GM21576 (cell line): Measurements from ENCODE around the gene INHBC.
"Not testable (repeated sequence)": the region's sequence is repeated elsewhere in the genome, so short reads cannot be mapped to it uniquely, and the experiment has no call there.

ENCODE experiments used
- ATAC-seq: cut with Tn5 transposase; IDR thresholded peaks from one replicate; pipeline ENCODE4 v1.9.1; 2021; ENCODE audit warnings: mild to moderate bottlenecking, moderate library complexity; ENCODE audit not compliant: unreplicated experiment

Gene INHBC

GRCh38 chr12:57434517-57435223, at the start of gene INHBC:
Gene INHBC (plus strand): TSS chr12:57434784. CDS start chr12:57434887, 103 bp downstream.
- no peak for ATAC-seq

DNA sequence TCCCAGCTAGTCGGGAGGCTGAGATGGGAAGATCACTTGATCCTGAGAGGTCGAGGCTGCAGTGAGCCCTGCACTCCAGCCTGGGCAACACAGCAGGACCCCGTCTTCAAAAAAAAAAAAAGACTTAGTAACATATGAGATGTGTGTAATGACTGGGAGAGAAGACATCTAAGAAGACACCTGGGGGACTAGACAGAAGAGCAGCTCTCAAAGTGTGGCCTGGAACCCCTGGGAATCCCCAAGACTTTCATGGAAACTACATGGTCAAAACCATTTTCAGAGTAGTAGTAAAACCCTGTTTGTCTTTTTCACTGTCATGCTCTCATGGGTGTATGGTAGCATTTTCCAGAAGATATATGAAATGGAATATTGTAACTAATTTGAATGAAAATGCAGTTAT, 49.0 kb upstream of the INHBC start:
- no peak for ATAC-seq

DNA sequence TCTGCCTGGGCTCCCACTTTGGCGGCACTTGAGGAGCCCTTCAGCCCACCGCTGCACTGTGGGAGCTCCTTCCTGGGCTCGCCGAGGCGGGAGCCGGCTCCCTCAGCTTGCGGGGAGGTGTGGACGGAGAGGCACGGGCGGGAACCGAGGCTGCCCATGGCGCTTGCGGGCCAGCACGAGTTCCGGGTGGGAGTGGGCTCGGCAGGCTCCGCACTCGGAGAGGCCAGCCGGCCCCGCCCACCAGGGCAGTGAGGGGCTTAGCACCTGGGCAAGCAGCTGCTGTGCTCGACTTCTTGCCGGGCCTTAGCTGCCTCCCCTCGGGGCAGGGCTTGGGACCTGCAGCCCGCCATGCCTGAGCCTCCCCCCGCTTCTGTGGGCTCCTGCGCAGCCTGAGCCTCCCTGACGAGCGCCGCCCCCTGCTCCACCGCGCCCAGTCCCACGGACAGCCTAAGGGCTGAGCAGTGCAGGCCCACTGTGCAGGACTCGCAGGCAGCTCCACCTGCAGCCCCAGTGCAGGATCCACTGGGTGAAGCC, 48.3 kb upstream of the INHBC start:
- ATAC-seq: no peak

GRCh38 chr12:57388425-57388824, 46.2 kb upstream of the INHBC start:
- no peak for ATAC-seq

GRCh38 chr12:57389033-57389432, 45.6 kb upstream of the INHBC start:
- ATAC-seq: no peak

DNA sequence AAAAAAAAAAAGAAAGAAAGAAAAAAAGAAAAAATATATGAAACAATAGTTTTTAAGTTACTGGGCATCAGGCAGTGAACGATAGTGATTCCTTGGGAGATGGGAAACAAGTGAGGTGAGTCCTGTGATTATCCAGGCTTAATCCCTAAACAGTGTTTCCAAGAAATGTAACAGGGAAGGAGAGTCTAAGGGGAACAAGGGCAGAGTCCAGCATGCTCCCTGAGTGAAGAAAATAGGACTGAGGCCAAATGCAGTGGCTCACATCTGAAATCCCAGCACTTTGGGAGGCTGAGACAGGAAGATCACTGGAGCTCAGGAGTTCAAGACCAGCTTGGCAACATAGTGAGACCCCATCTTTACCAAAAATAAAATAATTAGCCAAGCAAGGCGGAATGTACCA, 44.4 kb upstream of the INHBC start:
- no peak for ATAC-seq

DNA sequence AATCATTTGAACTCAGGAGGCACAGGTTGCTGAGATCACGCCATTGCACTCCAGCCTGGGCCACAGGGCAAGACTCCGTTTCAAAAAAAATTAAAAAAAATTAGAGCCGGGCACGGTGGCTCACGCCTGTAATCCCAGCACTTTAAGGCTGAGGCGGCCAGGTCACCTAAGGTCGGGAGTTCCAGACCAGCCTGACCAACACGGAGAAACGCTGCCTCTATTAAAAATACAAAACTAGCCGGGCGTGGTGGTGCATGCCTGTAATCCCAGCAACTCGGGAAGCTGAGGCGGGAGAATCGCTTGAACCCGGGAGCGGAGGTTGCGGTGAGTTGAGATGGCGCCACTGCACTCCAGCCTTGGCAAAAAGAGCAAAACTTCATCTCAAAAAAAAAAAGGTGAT, 39.5 kb upstream of the INHBC start:
- no peak for ATAC-seq

GRCh38 chr12:57397441-57397840, 37.1 kb upstream of the INHBC start:
- no peak for ATAC-seq

DNA sequence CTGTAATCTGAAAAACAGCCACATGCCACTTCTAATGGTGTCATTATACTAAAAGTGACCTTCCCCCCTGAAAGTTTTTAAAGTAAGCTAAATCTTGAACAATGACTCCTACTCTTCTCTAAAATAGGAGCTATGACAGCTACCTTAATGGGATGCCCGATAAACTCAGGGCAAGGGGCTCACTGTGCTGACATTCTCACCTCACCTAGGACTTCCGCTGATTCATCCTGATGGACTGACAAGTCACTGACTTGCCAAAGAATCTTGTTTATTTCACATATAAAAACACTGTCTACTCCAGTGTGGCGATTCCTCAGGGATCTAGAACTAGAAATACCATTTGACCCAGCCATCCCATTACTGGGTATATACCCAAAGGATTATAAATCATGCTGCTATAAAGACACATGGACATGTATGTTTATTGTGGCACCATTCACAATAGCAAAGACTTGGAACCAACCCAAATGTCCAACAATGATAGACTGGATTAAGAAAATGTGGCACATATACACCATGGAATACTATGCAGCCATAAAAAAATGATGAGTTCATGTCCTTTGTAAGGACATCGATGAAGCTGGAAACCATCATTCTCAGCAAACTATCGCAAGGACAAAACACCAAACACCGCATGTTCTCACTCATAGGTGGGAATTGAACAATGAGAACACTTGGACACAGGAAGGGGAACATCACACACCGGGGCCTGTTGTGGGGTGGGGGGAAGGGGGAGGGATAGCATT, 34.7 kb upstream of the INHBC start:
- ATAC-seq: not testable (repeated sequence)

GRCh38 chr12:57401165-57401564, 33.4 kb upstream of the INHBC start:
- ATAC-seq: no peak

- not testable (repeated sequence) for ATAC-seq
Observed at GRCh38 chr12:57402156-57402555, 32.4 kb upstream of the INHBC start.

DNA sequence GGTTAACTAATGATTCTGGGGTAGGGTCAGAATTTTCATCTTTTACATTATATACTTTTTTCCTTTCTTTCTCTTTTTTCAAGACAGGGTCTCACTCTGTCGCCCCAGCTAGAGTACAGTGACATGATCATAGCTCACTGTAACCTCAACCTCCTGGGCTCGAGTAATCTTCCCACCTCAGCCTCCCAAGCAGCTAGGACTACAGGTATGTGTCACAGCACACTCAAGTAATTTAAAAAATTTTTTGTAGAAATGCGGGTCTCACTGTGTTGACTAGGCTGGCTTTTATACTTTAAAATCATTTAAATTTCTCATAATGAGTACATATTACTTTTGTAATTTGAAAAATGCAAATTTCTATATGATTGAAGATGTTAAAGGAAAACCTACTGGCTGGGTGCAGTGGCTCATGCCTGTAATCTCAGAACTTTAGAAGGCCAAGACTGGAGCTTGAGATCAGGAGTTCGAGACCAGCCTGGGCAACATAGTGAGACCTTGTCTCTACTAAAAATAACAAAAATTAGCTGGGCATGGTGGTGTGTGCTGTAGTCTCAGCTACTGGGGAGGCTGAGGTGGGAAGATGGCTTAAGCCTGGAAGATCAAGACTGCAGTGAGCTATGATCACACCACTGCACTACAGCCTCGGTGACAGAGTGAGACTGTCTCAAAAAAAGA, 29.5 kb upstream of the INHBC start:
- ATAC-seq: no peak

DNA sequence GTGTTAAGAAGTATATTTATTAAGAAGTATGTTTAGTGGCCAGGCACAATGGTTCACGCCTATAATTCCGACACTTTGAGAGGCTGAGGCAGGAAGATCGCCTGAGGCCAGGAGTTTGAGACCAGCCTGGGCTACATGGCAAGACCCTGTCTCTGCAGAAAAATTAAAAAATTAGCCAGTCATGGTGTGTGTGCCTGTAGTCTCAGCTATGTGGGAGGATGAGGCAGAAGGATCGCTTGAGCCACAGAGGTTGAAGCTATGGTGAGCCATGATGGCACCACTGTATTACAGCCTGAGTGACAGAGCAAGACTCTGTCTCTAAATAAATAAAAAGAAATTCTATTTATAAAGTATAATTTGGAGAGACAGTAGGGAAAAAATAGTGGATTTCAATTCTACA, 24.1 kb upstream of the INHBC start:
- ATAC-seq: no peak

DNA sequence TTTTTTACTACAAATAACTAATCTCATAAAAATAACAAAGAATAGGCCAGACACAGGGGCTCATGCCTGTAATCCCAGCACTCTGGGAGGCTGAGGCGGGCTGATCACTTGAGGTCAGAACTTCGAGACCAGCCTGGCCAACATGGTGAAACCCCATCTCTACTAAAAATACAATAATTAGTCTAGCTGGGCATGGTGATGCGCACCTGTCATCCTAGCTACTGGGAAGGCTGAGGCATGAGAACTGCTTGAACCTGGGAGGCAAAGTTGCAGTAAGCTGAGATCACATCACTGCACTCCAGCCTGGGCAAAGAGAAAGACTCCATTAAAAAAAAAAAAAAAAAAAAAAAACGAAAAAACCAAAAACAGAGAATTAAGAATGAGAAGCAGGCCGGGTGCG, 20.4 kb upstream of the INHBC start:
- not testable (repeated sequence) for ATAC-seq

DNA sequence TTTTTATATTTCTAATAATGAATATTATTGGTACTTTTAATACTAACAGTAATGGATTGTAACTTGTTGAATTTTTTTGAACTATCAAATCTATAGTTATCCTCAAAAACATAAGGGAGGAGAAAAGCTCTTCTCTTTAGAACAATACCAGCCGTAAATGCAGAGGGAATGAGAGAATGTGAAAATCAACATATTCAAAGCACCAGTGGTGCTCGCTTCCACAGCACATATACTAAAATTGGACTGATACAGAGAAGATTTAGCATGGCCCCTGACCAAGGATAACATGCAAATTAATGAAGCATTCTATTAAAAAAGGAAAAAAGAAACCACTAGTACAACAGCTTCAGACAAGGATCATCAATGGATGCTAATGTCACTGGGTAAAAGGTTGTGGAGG, 19.5 kb upstream of the INHBC start:
- ATAC-seq: no peak

- no peak for ATAC-seq
Observed at GRCh38 chr12:57416039-57416996, 18.3 kb upstream of the INHBC start.

- ATAC-seq: no peak
Observed at GRCh38 chr12:57418255-57418654, 16.3 kb upstream of the INHBC start.

- no peak for ATAC-seq
Observed at GRCh38 chr12:57419495-57419894, 15.1 kb upstream of the INHBC start.

DNA sequence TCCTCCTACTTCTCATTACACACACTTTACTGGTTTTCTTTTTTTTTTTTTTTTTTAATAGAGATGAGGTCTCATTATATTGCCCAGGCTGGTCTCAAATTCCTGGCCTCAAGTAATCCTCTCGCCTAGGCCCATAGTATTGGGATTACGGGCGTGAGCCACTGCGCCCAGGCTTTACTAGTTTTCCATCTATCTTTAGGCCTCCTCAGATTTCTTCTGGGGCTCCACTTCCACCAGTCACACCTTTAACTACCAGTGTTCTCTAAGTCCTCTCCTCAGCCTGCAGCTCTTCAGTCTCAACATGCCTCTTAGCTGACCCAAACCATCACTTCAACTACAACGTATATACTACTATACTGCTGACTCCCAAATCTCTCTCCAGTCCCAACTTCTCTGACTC, 14.1 kb upstream of the INHBC start:
- ATAC-seq: no peak

- not testable (repeated sequence) for ATAC-seq
Observed at GRCh38 chr12:57426948-57427347, 7.6 kb upstream of the INHBC start.

DNA sequence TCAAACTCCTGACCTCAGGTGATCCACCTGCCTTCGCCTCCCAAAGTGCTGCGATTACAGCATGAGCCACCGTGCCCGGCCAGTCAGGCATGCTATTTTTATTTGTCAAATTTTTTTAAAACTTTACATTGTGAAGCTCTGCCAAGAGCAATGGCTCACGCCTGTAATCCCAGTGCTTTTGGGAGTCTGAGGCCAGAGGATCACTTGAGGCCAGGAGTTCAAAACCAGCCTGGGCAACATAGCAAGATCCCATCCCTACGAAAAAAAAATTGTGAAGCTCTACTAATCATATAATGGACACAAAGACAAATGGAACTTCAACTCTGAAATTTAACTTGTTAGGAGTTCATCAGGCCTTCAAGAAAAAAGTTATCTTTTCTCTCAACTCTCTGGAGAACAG, 5.6 kb upstream of the INHBC start:
- ATAC-seq: no peak
